ENCODE measurements around the gene MANEAL. TPM values are rescaled to one million over a fixed set of nuclear protein-coding genes. Genes with fewer than 3 reads are reported as not detected.

Gene MANEAL
- total and polyA plus RNA-seq, 2 experiments from 2014 or later = 2.3 to 3.5 TPM

DNA sequence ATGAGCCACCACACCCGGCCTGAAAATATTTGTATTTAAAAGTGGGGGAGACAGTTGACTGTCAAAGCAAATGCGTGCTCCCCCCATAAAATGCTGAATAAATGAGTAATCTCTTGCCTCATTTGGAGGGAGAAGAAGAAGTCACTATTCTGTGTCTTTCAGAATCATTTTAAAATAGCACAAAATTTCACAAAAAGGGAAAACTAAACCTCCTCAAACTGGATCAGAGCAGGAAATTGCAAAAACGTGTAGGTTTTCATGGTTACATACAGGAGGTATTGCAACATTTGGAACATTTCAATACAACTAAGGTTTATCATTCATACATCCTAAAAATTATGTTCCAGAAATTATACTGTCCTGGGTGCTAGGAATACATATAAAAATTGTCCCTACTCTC is 52.1 kb downstream of the MANEAL start:
- no peak overlapping the region for H3K4me2 ChIP-seq
- WGBS (ENCODE audit: low lambda C conversion rate, missing lambda C conversion rate) = 88% methylated on average over 3 of the region's 3 CpGs
- no peak for DNase-seq (ENCODE audit: low spot score)
- H3K4me1 ChIP-seq (ENCODE audit: insufficient read depth) = no peaks in the 10 kb centered on the region
- H3K9me2 ChIP-seq (replicated peaks; ENCODE audit: insufficient read depth) = no peaks in the 10 kb centered on the region
- H3K4me3 ChIP-seq = no peak overlapping the region
- TF ChIP-seq, protein P1, sequence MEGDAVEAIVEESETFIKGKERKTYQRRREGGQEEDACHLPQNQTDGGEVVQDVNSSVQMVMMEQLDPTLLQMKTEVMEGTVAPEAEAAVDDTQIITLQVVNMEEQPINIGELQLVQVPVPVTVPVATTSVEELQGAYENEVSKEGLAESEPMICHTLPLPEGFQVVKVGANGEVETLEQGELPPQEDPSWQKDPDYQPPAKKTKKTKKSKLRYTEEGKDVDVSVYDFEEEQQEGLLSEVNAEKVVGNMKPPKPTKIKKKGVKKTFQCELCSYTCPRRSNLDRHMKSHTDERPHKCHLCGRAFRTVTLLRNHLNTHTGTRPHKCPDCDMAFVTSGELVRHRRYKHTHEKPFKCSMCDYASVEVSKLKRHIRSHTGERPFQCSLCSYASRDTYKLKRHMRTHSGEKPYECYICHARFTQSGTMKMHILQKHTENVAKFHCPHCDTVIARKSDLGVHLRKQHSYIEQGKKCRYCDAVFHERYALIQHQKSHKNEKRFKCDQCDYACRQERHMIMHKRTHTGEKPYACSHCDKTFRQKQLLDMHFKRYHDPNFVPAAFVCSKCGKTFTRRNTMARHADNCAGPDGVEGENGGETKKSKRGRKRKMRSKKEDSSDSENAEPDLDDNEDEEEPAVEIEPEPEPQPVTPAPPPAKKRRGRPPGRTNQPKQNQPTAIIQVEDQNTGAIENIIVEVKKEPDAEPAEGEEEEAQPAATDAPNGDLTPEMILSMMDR (IDR thresholded peaks at IDR 0.05; ENCODE audit: poor library complexity) = no peak
- TF ChIP-seq EZH2 (IDR thresholded peaks at IDR 0.05; ENCODE audit: borderline replicate concordance) (no peak), EZH2phosphoT487 (IDR thresholded peaks at IDR 0.05; ENCODE audit: low read depth, severe bottlenecking, unreplicated experiment) (no peak)
- peaks cover 67% of the 10 kb centered on the region for H3K79me2 ChIP-seq
- H2AFZ ChIP-seq = no peak overlapping the region
- no peaks in the 10 kb centered on the region for H3K27me3 ChIP-seq
- H3K27ac ChIP-seq = no peak overlapping the region
- no peaks in the 10 kb centered on the region for H3K9me3 ChIP-seq (ENCODE audit: low read depth)
- H4K20me1 ChIP-seq (ENCODE audit: insufficient read depth, poor library complexity, severe bottlenecking) = peaks cover 12% of the 10 kb centered on the region
- H3K36me3 ChIP-seq (replicated peaks; ENCODE audit: insufficient read depth, low read depth) = no peaks in the 10 kb centered on the region

DNA sequence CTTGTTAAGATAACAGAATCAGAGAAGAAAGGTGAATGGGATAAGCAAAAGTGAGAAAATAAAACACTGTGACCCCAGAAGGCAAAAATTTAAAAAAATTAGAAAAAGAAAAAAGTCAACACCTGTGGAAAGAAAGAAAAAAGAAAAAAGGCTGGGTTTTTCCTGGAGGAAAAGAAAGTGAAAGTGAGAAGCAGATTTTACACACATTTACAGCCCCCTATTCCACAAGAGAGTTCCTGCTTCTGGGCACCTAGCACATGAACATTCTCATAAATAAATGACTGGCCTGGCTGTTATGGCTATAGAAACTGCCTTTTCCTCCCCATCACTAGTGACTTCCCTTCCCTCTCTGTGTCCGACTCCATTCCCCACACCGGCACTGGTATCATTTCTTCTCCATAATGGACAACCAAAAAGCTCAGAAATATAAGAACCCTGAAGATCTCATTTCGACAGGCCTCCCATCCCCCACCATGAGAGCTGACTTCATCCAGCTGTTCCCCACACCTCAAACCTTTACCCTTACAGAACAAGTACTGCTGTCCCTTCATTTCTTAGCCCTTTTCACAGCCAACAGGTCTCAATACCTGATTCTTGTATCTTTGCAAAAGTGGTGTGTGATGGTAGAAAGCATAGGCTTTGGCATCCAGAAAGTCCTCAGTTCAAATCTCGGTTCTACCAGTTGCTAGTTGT is 53.1 kb downstream of the MANEAL start:
- peaks cover 72% of the 10 kb centered on the region for H3K79me2 ChIP-seq
- no peaks in the 10 kb centered on the region for H3K9me2 ChIP-seq (replicated peaks; ENCODE audit: insufficient read depth)
- no peak overlapping the region for H3K4me3 ChIP-seq
- 94% methylated on average over 4 of the region's 4 CpGs for WGBS (ENCODE audit: low lambda C conversion rate, missing lambda C conversion rate)
- H4K20me1 ChIP-seq (ENCODE audit: insufficient read depth, poor library complexity, severe bottlenecking) = peaks cover 17% of the 10 kb centered on the region
- no peak overlapping the region for H3K27ac ChIP-seq
- H3K36me3 ChIP-seq (replicated peaks; ENCODE audit: insufficient read depth, low read depth) = no peaks in the 10 kb centered on the region
- H3K4me2 ChIP-seq = no peak overlapping the region
- TF ChIP-seq EZH2phosphoT487 (IDR thresholded peaks at IDR 0.05; ENCODE audit: low read depth, severe bottlenecking, unreplicated experiment) = no peak
- TF ChIP-seq EZH2 (IDR thresholded peaks at IDR 0.05; ENCODE audit: borderline replicate concordance) = no peak
- TF ChIP-seq, protein P1 (IDR thresholded peaks at IDR 0.05; ENCODE audit: poor library complexity) = no peak
- no peaks in the 10 kb centered on the region for H3K4me1 ChIP-seq (ENCODE audit: insufficient read depth)
- DNase-seq (ENCODE audit: low spot score) = no peak
- no peaks in the 10 kb centered on the region for H3K9me3 ChIP-seq (ENCODE audit: low read depth)
- H3K27me3 ChIP-seq = no peaks in the 10 kb centered on the region
- H2AFZ ChIP-seq = no peak overlapping the region

DNA sequence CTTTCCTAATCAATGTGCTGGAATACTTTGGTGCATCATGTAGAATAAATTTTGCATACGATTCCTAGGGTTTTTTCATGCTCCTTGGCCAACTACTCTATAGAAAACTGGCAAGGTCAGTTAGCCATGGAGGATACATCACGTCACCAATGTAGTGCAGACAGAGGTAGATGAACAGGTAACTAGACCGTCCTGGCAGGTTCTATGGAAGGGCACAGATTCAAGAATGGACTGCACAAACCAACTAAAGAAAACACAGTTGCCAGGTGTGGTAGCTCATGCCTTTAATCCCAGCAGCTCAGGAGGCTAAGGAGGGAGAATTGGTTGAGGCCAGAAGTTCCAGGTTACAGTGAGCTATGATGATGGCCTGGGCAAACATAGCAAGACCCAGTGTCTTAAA is 55.8 kb downstream of the MANEAL start:
- H3K4me3 ChIP-seq = no peak overlapping the region
- no peak overlapping the region for H3K27ac ChIP-seq
- H3K9me3 ChIP-seq (ENCODE audit: low read depth) = no peaks in the 10 kb centered on the region
- peaks cover 17% of the 10 kb centered on the region for H4K20me1 ChIP-seq (ENCODE audit: insufficient read depth, poor library complexity, severe bottlenecking)
- TF ChIP-seq EZH2phosphoT487 (IDR thresholded peaks at IDR 0.05; ENCODE audit: low read depth, severe bottlenecking, unreplicated experiment) (no peak), EZH2 (IDR thresholded peaks at IDR 0.05; ENCODE audit: borderline replicate concordance) (no peak)
- TF ChIP-seq, protein P1 (IDR thresholded peaks at IDR 0.05; ENCODE audit: poor library complexity) = no peak
- DNase-seq (ENCODE audit: low spot score) = no peak
- H3K36me3 ChIP-seq (replicated peaks; ENCODE audit: insufficient read depth, low read depth) = no peaks in the 10 kb centered on the region
- no peaks in the 10 kb centered on the region for H3K9me2 ChIP-seq (replicated peaks; ENCODE audit: insufficient read depth)
- H3K4me2 ChIP-seq = no peak overlapping the region
- 96% methylated on average over 3 of the region's 3 CpGs for WGBS (ENCODE audit: low lambda C conversion rate, missing lambda C conversion rate)
- H3K79me2 ChIP-seq = peaks cover 89% of the 10 kb centered on the region
- no peak overlapping the region for H2AFZ ChIP-seq
- no peaks in the 10 kb centered on the region for H3K27me3 ChIP-seq
- no peaks in the 10 kb centered on the region for H3K4me1 ChIP-seq (ENCODE audit: insufficient read depth)
